ENCODE measurements around the gene NSMCE1.

The NSMCE1 gene

GRCh38 chr16:27205423-27206065 is 63.0 kb downstream of the NSMCE1 start:
- TF ChIP-seq ESRRG (CRISPR knock-in tag; IDR thresholded peaks at IDR 0.05): no peak
- no peak for TF ChIP-seq ISL1 (CRISPR knock-in tag; IDR thresholded peaks at IDR 0.05)
- no peak for TF ChIP-seq TSHZ2 (CRISPR knock-in tag; IDR thresholded peaks at IDR 0.05)
- TF ChIP-seq PATZ1 (CRISPR knock-in tag; IDR thresholded peaks at IDR 0.05; ENCODE audit: borderline replicate concordance): no peak
- TF ChIP-seq ZNF565 (CRISPR knock-in tag; conservative IDR thresholded peaks at IDR 0.05; ENCODE audit: low read depth): no peak
- no peak for TF ChIP-seq OSR1 (CRISPR knock-in tag; IDR thresholded peaks at IDR 0.05)
- TF ChIP-seq ZFP30 (CRISPR knock-in tag; IDR thresholded peaks at IDR 0.05): no peak
- TF ChIP-seq GLIS3 (CRISPR knock-in tag; IDR thresholded peaks at IDR 0.05): no peak
- no peak for TF ChIP-seq CREB5 (CRISPR knock-in tag; IDR thresholded peaks at IDR 0.05; ENCODE audit: low read depth)
- no peak for TF ChIP-seq ARNTL (CRISPR knock-in tag; IDR thresholded peaks at IDR 0.05; ENCODE audit: borderline replicate concordance, low read depth)
- TF ChIP-seq TOX (CRISPR knock-in tag; IDR thresholded peaks at IDR 0.05; ENCODE audit: borderline replicate concordance): no peak
- TF ChIP-seq CSDC2 (CRISPR knock-in tag; IDR thresholded peaks at IDR 0.05): no peak
- no peak for TF ChIP-seq BACH2 (CRISPR knock-in tag; IDR thresholded peaks at IDR 0.05; ENCODE audit: borderline replicate concordance)
- TF ChIP-seq ZC3H10 (CRISPR knock-in tag; IDR thresholded peaks at IDR 0.05): no peak
- no peak for TF ChIP-seq PPARA (CRISPR knock-in tag; IDR thresholded peaks at IDR 0.05; ENCODE audit: borderline replicate concordance)
- TF ChIP-seq POU6F1 (CRISPR knock-in tag; IDR thresholded peaks at IDR 0.05; ENCODE audit: borderline replicate concordance, low read depth): no peak
- TF ChIP-seq ZFP3 (CRISPR knock-in tag; IDR thresholded peaks at IDR 0.05): no peak
- no peak for TF ChIP-seq RARB (CRISPR knock-in tag; IDR thresholded peaks at IDR 0.05)
- ATAC-seq: no peak

GRCh38 chr16:27204312-27204915 is 64.2 kb downstream of the NSMCE1 start:
- TF ChIP-seq ARNTL (CRISPR knock-in tag; IDR thresholded peaks at IDR 0.05; ENCODE audit: borderline replicate concordance, low read depth) (no peak), CSDC2 (CRISPR knock-in tag; IDR thresholded peaks at IDR 0.05) (no peak), ZC3H10 (CRISPR knock-in tag; IDR thresholded peaks at IDR 0.05) (no peak), POU6F1 (CRISPR knock-in tag; IDR thresholded peaks at IDR 0.05; ENCODE audit: borderline replicate concordance, low read depth) (no peak), GLIS3 (CRISPR knock-in tag; IDR thresholded peaks at IDR 0.05) (no peak), BACH2 (CRISPR knock-in tag; IDR thresholded peaks at IDR 0.05; ENCODE audit: borderline replicate concordance) (no peak), ZNF70 (CRISPR knock-in tag; IDR thresholded peaks at IDR 0.05) (no peak), TCF4 (CRISPR knock-in tag; IDR thresholded peaks at IDR 0.05; ENCODE audit: borderline replicate concordance) (no peak), SNAI2 (CRISPR knock-in tag; IDR thresholded peaks at IDR 0.05) (no peak), CSRNP3 (CRISPR knock-in tag; IDR thresholded peaks at IDR 0.05) (no peak), OSR1 (CRISPR knock-in tag; IDR thresholded peaks at IDR 0.05) (no peak)
- ATAC-seq: no peak

Measured in SK-N-SH treated with all-trans-retinoic acid at 6 μM for 48 hours (cell line).